ENCODE measurements around the gene CSF2RB.
"Not testable (repeated sequence)": the region's sequence is repeated elsewhere in the genome, so short reads cannot be mapped to it uniquely, and the experiment has no call there.

Gene CSF2RB

DNA sequence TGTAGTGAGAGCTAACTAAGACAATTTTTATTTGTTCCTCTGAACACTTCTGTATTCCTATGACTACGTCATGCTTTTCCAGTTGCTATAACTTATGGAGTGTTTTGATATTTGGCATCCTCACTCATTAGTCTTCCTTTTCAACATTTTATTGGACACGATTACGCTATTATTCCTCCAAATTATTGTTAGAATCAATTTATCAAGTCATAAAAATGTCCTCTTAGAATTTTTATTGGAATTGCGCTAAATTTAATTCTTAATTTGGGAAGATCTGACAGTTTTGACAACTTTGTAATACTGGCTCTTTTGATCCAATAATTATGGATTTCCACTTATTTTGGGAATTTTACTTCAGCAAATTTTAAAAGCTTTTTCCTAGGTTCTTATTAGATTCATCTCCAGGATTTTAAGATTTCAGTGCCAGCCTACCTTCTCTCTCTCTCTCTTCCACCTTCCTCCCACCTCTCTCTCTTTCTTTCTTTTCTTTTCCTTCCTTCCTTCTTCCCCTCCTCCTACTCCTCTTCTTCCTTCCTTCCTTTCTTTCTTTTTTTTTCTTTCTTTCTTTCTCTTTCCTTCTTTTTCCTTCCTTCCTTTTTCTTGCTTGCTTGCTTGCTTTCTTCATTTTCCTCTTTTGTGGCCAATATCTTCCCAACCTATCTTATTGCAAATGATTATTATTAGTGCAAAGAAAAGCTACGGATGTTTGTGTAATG lies 55.0 kb downstream of the CSF2RB start:
- no peak for DNase-seq (ENCODE audit: low read depth)

GRCh38 chr22:36971341-36972125 lies 58.1 kb downstream of the CSF2RB start:
- no peak for DNase-seq (ENCODE audit: low read depth)

DNA sequence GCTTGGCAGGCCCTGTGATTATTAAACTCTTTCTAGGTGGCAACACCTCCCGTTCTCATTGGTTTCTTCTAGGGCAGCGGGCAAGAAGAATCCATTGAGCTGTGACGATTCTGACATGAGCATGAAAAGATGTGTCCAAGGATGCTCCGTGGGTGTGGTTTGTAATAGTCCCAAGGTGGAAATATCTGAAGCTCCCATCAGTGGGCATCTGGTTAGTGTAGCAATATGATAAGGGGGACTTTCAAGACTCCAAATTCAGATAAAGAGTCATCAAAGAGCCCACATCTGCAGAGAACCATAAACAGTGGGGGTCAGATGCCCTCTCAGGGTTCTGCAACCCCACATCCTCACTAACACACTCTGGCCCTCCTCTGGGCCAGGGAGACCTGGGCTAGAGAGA lies 63.2 kb downstream of the CSF2RB start:
- DNase-seq (ENCODE audit: low read depth): no peak

DNA sequence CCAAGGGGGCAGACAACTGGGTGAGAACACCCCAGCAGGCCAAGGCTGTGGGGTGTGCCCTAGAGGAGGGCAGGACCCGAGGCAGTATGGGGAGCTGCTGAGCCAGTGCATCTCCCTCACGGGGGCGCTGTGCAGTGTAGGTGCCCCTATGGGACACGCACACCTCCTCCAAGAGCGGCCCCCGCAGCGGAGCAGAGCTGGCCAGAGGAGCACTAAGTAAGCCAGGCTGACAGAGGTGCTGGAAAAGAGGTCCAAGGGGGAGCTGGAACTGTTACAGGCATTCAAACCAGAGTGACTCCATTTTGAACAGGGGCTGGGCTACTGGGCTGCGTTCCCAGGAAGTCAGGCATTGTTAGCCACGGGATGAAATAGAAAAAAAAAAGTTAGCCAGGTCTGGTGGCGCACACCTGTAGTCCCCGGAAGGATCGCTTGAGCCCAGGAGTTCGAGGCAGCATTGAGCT lies 64.0 kb downstream of the CSF2RB start:
- DNase-seq (ENCODE audit: low read depth): peak; percentile 69

DNA sequence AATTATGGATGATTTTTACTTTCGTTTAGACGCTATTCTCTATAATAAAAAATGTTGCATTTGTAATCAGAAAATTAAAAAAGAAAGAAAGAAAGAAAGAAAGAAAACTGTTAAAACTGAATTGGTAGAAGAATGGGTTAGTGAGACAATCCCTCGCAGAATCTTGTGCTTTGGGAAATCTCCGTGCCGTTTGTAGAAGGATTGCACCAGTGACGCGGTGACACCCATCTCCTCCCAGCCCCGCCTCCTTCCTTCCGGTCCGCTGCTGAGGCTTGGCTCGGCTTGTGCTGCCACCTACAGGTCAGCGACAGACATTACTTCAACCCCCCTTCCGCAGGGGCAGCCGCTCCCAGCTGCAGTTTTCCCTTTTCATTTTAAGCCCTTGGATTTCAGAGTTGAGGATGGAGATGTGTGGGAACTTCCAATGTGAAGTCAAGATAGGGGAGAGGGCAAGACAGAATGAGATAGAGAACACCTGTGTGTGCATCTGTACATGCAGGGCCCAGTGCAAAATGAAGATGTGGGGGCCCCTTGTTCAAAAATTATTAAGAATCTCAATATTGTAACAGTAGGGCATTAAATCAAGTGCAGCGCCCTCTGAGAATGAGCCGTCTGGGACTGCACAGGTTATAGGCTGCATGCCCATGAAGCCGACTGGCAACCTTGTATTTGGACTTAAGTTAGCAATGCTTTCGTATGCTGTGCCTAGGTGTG lies 64.7 kb downstream of the CSF2RB start:
- peak; percentile 81 for DNase-seq (ENCODE audit: low read depth)

DNA sequence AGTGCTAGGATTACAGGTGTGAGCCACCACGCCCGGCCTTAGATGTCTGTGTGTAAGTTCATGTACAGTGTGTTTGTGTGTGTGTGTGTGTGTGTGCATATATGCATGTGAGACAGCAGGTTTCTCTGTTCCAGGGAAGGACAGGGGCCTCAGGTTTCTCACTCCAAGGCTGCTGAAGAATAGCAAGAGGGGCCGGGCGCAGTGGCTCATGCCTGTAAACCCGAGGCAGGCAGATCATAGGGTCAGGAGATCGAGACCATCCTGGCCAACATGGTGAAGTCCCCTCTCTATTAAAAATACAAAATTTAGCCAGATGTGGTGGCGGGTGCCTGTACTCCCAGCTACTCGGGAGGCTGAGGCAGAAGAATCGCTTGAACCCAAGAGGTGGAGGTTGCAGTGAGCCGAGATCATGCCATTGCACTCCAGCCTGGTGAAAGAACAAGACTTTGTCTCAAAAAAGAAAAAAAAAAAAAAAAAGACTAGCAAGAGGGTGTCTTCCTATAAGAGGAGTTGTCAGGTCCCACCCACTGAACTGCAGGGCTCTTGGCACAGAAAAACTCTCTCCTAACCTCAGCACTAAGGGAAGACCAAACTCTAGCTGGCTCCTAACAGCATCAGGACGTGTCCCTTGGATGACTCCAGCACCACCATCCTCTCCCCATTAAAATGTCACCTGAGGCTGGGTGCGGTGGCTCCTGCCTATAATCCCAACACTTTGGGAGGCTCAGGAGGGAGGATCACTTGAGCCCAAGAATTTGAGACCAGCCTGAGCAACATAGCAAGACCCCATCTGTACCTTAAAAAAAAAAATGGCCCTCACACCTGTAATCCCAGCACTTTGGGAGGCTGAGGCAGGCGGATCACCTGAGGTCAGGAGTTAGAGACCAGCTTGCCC lies 65.8 kb downstream of the CSF2RB start:
- DNase-seq (ENCODE audit: low read depth): no peak

- no peak for DNase-seq (ENCODE audit: low read depth)
These were observed 67.9 kb downstream of the CSF2RB start for GRCh38 chr22:36981247-36981775.

- DNase-seq (ENCODE audit: low read depth): no peak
These were observed 68.7 kb downstream of the CSF2RB start for GRCh38 chr22:36982136-36982535.

GRCh38 chr22:36985211-36985889 lies 71.9 kb downstream of the CSF2RB start:
- no peak for DNase-seq (ENCODE audit: low read depth)

GRCh38 chr22:36986242-36986821 lies 72.9 kb downstream of the CSF2RB start:
- no peak for DNase-seq (ENCODE audit: low read depth)

DNA sequence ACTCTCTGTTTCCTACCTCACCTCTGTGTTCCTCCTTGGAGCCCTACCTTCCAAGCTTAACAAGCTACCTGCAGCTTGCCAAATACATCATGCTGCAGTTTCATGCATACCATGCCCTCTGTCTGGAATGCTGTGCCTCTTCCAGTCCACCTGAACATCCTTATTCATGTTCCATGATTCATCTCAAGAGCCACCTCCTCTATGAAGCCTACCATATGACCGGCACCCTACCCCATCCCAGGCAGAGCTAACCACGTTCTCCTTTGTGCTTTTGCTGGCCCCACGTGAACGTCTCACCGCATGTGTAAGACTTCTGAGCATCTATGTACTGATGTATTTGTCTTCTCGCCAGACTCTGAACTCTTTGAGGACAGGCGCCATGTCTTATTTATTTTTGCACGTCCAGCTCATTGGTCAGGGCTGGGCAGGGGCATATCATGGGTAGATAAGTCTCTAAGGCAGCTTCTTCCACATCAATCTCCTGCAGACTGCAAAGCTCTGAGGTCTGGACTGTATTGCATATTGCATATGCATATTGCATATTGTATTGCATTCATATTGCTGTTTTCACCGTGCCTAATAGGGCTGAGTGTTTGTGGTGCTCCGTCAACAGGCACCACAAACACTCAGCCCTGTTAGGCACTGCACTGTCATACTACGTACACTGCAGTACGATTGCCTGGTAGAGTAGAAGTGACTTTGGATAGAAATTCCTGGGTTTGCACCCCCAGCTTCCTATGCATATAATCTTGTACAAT lies 74.8 kb downstream of the CSF2RB start:
- DNase-seq (ENCODE audit: low read depth): no peak

DNA sequence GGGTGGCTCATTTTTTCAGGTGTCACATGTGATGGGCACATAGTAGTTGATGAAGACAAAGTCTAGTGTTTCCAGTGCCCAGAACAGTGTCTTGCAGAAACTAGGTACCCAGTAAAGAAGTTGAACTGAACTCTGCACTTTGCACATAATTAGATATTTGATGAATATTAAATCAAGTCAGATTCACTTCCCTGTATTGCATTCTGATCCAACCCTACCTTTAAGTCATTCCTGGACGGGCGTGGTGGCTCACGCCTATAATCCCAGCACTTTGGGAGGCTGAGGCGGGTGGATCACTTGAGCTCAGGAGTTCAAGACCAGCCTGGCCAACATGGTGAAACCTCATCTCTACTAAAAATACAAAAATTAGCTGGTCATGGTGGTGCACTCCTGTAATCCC lies 75.6 kb downstream of the CSF2RB start:
- DNase-seq (ENCODE audit: low read depth): not testable (repeated sequence)
